Femur (tissue), 1 donor: ENCODE measurements around the gene FTCD.
"Not testable (repeated sequence)": the region's sequence is repeated elsewhere in the genome, so short reads cannot be mapped to it uniquely, and the experiment has no call there.

Experiments
- DNase-seq: peaks from one replicate; pipeline ENCODE4 v3.0.0-alpha.2; 2017

Gene FTCD

GRCh38 chr21:46151989-46152926, 3.1 kb downstream of the FTCD start:
- DNase-seq: peak; percentile 19

GRCh38 chr21:46151261-46151988, 4.0 kb downstream of the FTCD start:
- DNase-seq: peak; percentile 14

GRCh38 chr21:46150491-46151121, 4.8 kb downstream of the FTCD start:
- DNase-seq: peak; percentile 16

GRCh38 chr21:46150073-46150472, 5.3 kb downstream of the FTCD start:
- peak; percentile 17 for DNase-seq

- peak; percentile 10 for DNase-seq
Measured at GRCh38 chr21:46149205-46149901, 6.0 kb downstream of the FTCD start.

- peak; percentile 9 for DNase-seq
Measured at GRCh38 chr21:46148106-46148505, 7.3 kb downstream of the FTCD start.

- peak; percentile 20 for DNase-seq
Measured at GRCh38 chr21:46147429-46147828, 8.0 kb downstream of the FTCD start.

GRCh38 chr21:46146856-46147255, 8.5 kb downstream of the FTCD start:
- peak; percentile 21 for DNase-seq

GRCh38 chr21:46145840-46146691, 9.3 kb downstream of the FTCD start:
- DNase-seq: peak; percentile 22

GRCh38 chr21:46145159-46145839, 10.1 kb downstream of the FTCD start:
- peak; percentile 22 for DNase-seq

- no peak for DNase-seq
Measured at GRCh38 chr21:46144464-46145070, 10.8 kb downstream of the FTCD start.

- DNase-seq: no peak
Measured at GRCh38 chr21:46142582-46143473, 12.6 kb downstream of the FTCD start.

- no peak for DNase-seq
Measured at GRCh38 chr21:46141767-46142581, 13.4 kb downstream of the FTCD start.

GRCh38 chr21:46140352-46141003, 14.9 kb downstream of the FTCD start:
- not testable (repeated sequence) for DNase-seq

- DNase-seq: no peak
Measured at GRCh38 chr21:46139686-46140085, 15.7 kb downstream of the FTCD start.

- no peak for DNase-seq
Measured at GRCh38 chr21:46138383-46138970, 16.9 kb downstream of the FTCD start.

GRCh38 chr21:46137908-46138307, 17.5 kb downstream of the FTCD start:
- no peak for DNase-seq
